Choroid plexus epithelial cell (primary cell): ENCODE results near the gene PLCH1.

ENCODE experiments used
- DNase-seq: peaks from one replicate; pipeline ENCODE4 v3.0.0-alpha.2; 2010; ENCODE audit warnings: low read depth
- H3K4me3 ChIP-seq: 2 replicates; pipeline ENCODE4 v1.5.1; 2011; ENCODE audit warnings: low read depth, mild to moderate bottlenecking, control low read depth, low read length, moderate library complexity
- CTCF ChIP-seq: conservative IDR thresholded peaks from 2 replicates; pipeline ENCODE4 v1.5.1; 2011; ENCODE audit warnings: low read depth, mild to moderate bottlenecking, control low read depth, inconsistent platforms, low read length, moderate library complexity

Gene PLCH1

GRCh38 chr3:155370764-155371503 lies 373.9 kb downstream of the PLCH1 start:
- DNase-seq, result no peak
- no peak for TF ChIP-seq CTCF
- no peak overlapping the region for H3K4me3 ChIP-seq

GRCh38 chr3:155370198-155370597 lies 374.7 kb downstream of the PLCH1 start:
- no peak for DNase-seq
- TF ChIP-seq CTCF, result no peak
- no peak overlapping the region for H3K4me3 ChIP-seq

DNA sequence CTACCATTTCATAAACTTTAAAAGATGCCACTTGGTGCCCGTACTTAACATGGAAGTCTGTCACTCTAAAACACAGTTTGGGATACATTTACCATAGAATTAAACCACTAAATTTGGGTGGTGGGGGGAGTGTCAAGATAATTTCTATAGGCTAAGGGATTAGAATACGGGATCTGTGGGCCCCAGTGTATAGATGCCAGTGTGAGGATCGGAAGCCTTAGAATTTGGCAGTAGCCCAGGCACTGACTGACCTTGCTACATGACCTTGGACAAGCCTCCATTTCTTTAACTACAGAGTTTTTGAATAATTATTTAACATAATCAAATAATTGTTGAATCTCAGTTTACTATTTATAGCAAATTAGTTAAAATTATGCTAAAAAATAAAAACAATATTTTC lies 375.1 kb downstream of the PLCH1 start:
- no peak for TF ChIP-seq CTCF
- H3K4me3 ChIP-seq, result no peak overlapping the region
- no peak for DNase-seq

DNA sequence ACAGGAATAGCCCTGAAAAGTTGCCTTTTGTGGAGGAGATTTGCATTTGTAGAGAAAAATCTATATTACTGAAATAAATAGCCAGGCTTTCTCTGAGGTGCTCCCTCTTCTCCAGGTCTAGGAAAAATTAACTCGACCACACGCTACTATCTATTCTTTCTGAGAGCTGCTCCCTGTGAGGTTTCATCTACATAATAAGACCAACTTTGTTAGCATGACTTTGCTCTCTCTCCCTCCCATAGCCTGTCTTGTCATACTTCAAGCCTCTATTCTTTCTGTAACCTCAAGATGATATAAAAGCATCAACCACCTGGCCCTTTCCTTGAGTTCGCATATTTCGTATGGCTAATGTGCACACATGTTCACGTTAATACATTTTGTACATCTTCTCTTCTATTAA lies 375.6 kb downstream of the PLCH1 start:
- TF ChIP-seq CTCF, result no peak
- DNase-seq, result no peak
- no peak overlapping the region for H3K4me3 ChIP-seq

DNA sequence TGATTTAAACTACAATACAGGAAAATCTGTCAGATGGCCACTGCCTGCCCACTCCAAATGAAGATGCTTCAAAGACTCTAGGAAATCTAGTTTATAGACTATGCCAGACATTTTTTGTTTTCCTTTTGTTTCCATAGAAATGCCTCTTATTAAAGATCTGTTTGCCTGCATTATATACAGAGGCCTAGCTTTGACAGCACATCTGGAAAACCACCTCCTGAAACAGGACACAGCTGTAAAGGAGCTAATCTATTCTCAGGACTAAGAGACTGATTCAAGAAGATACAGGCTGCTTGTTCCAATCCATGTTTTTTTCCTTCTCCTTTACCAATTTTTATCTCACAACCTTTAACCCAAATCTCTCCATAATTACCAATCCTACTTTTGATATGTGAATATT lies 376.1 kb downstream of the PLCH1 start:
- H3K4me3 ChIP-seq, result no peak overlapping the region
- no peak for DNase-seq
- no peak for TF ChIP-seq CTCF

GRCh38 chr3:155367506-155367905 lies 377.4 kb downstream of the PLCH1 start:
- DNase-seq, result peak; percentile 68
- TF ChIP-seq CTCF, result no peak
- H3K4me3 ChIP-seq, result no peak overlapping the region

DNA sequence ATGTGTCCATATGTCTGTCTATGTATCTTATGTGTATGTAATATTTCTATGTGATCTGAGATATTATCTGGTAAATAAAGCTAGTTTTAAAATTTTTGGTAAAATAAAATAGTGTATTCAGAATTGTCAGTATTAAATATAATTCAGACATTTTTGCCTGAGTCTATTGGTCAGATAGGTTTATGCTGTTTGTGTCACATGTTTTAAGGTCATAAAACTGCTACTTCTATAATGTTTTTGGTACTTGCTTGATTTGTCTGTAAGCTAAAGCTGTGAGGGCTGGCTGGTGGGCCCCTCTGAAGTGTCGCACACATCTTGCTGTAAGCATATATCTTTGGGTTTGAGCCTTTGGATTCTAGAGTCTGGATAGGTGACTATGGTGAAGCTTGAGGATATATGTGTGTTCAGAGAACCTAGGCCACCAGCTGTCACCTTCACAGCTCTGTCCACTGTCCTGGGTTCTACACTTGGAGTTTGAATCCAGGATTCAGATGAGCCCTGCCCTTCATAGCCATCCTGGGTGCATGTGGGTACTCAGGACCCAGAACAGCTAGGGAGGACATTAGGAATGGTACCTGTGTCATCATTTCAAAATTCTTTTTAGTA lies 379.6 kb downstream of the PLCH1 start:
- no peak overlapping the region for H3K4me3 ChIP-seq
- TF ChIP-seq CTCF, result no peak
- no peak for DNase-seq
